Measurements from ENCODE around the gene C1QTNF7. TPM values are rescaled to one million over a fixed set of nuclear protein-coding genes. Genes with fewer than 3 reads are reported as not detected.

The C1QTNF7 gene
- 10 to 100 TPM in 4 of 7 donors, 1 to 10 TPM in 3; 3.6 to 22.5 (median 10.8) TPM for total RNA-seq
- polyA plus RNA-seq: under 1 TPM; 0.74 to 0.99 (median 0.76) TPM
- long read RNA-seq, donor 1, full-length matches to known transcripts: 11 of 11 reads
- long read RNA-seq, donor 1, partial matches to known transcripts: 0 of 11 reads
- long read RNA-seq, donor 1, other reads (novel, unspliced or antisense): 0 of 11 reads
- long read RNA-seq, donor 2, full-length matches to known transcripts: 6 of 6 reads
- long read RNA-seq, donor 2, partial matches to known transcripts: 0 of 6 reads
- long read RNA-seq, donor 2, other reads (novel, unspliced or antisense): 0 of 6 reads

GRCh38 chr4:15427701-15428100, at the start of gene C1QTNF7:
Gene C1QTNF7 (plus strand): TSS chr4:15428033. CDS start chr4:15435744, 7,711 bp downstream.
- peak within 1 kb of the TSS in 4 of 8 donors; percentile 1 to 37 (median 15) for H3K27ac ChIP-seq
- DNase-seq: no peak
- intact Hi-C loops (cut with DNase I; ENCODE audit: low total_unique reads): no loop called here
- peaks cover 0 to 8% (median 0%) of the 10 kb centered on the region in 6 donors for H3K4me1 ChIP-seq
- H3K36me3 ChIP-seq: no peaks in the 10 kb centered on the region
- 72 to 78% (median 76%) methylated on average over 3 of the region's 3 CpGs for WGBS, 5 donors
- H3K4me3 ChIP-seq: no peak within 1 kb of the TSS
- TF ChIP-seq CTCF (IDR thresholded peaks at IDR 0.05 in 8 of 11, conservative IDR thresholded peaks at IDR 0.05 in 3 of 11) (no peak), POLR2AphosphoS5 (IDR thresholded peaks at IDR 0.05) (no peak), POLR2A (IDR thresholded peaks at IDR 0.05) (no peak)
- no peaks in the 10 kb centered on the region for H3K9me3 ChIP-seq
- H3K27me3 ChIP-seq (replicated peaks in 1 of 7): no peaks in the 10 kb centered on the region

- no peak for DNase-seq
- WGBS, 5 donors: 0 to 16% (median 0%) methylated on average over 1 of the region's 1 CpG
- no peaks in the 10 kb centered on the region for H3K27me3 ChIP-seq (replicated peaks in 1 of 7)
- TF ChIP-seq CTCF (IDR thresholded peaks at IDR 0.05 in 8 of 11, conservative IDR thresholded peaks at IDR 0.05 in 3 of 11): no peak
- TF ChIP-seq POLR2AphosphoS5 (IDR thresholded peaks at IDR 0.05): no peak
- TF ChIP-seq POLR2A (IDR thresholded peaks at IDR 0.05): no peak
- peak overlapping the region in 6 of 8 donors; percentile 6 to 85 (median 31) for H3K27ac ChIP-seq
- intact Hi-C loops (cut with DNase I; ENCODE audit: low total_unique reads): no loop called here
- no peaks in the 10 kb centered on the region for H3K9me3 ChIP-seq
- no peaks in the 10 kb centered on the region for H3K36me3 ChIP-seq
- H3K4me3 ChIP-seq: no peak overlapping the region
- peaks cover 10 to 39% (median 22%) of the 10 kb centered on the region in 6 donors for H3K4me1 ChIP-seq
These were observed 49.8 kb upstream of the C1QTNF7 start for GRCh38 chr4:15378062-15378461.

DNA sequence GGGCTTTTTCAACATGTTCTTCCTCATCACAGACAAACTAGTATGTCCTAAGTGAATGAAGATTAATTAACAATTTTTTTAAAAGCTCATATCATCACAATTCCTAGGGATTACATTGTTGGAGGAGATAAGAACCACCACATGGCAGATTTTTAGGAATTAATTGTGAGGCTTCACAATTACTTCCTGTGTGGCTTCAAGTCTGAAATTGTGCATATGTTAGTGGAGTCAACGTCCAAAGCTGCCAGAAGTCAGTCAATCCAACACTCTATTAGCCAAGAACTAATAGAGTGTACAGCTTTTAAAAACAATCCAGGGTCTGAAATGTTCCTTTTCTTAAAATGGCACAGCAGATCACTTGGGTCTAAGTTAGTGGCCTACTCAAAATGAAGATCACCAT, 49.3 kb upstream of the C1QTNF7 start:
- TF ChIP-seq POLR2A (IDR thresholded peaks at IDR 0.05) (no peak), CTCF (IDR thresholded peaks at IDR 0.05 in 8 of 11, conservative IDR thresholded peaks at IDR 0.05 in 3 of 11) (no peak), POLR2AphosphoS5 (IDR thresholded peaks at IDR 0.05) (no peak)

GRCh38 chr4:15381806-15382338, 46.0 kb upstream of the C1QTNF7 start:
- H3K27me3 ChIP-seq (replicated peaks in 1 of 7): no peaks in the 10 kb centered on the region
- WGBS, 5 donors: 57 to 86% (median 83%) methylated on average over 3 of the region's 3 CpGs
- no peak for DNase-seq
- no peak for TF ChIP-seq CTCF (IDR thresholded peaks at IDR 0.05 in 8 of 11, conservative IDR thresholded peaks at IDR 0.05 in 3 of 11)
- no peak for TF ChIP-seq POLR2A (IDR thresholded peaks at IDR 0.05)
- no peak for TF ChIP-seq POLR2AphosphoS5 (IDR thresholded peaks at IDR 0.05)
- no peak overlapping the region for H3K27ac ChIP-seq
- H3K4me3 ChIP-seq: no peak overlapping the region
- H3K36me3 ChIP-seq: no peaks in the 10 kb centered on the region
- intact Hi-C loops (cut with DNase I; ENCODE audit: low total_unique reads): no loop called here
- H3K4me1 ChIP-seq: peaks cover 0 to 19% (median 6%) of the 10 kb centered on the region in 6 donors
- no peaks in the 10 kb centered on the region for H3K9me3 ChIP-seq

More for the DNA sequence above, 49.3 kb upstream of the C1QTNF7 start:
- intact Hi-C loops (cut with DNase I; ENCODE audit: low total_unique reads): no loop called here
- DNase-seq: no peak
- Histone ChIP-seq H3K9me3 (no peaks in the 10 kb centered on the region), H3K27me3 (replicated peaks in 1 of 7) (no peaks in the 10 kb centered on the region), H3K36me3 (no peaks in the 10 kb centered on the region), H3K4me3 (no peak overlapping the region), H3K27ac (peak overlapping the region in 4 of 8 donors; percentile 6 to 72 (median 28)), H3K4me1 (peaks cover 10 to 39% (median 22%) of the 10 kb centered on the region in 6 donors)
- 2 to 16% (median 5%) methylated on average over 1 of the region's 1 CpG for WGBS, 5 donors
